GM21423 (cell line): Measurements from ENCODE around the gene KIAA0586.
A peak's percentile ranks its signal among the peaks of the same experiment; 100 is the strongest.
"Not testable (repeated sequence)": the region's sequence is repeated elsewhere in the genome, so short reads cannot be mapped to it uniquely, and the experiment has no call there.

ENCODE experiments used
- ATAC-seq: cut with Tn5 transposase; IDR thresholded peaks from one replicate; pipeline ENCODE4 v1.9.1; 2021; ENCODE audit warnings: mild to moderate bottlenecking, moderate library complexity; ENCODE audit not compliant: unreplicated experiment

Gene KIAA0586

DNA sequence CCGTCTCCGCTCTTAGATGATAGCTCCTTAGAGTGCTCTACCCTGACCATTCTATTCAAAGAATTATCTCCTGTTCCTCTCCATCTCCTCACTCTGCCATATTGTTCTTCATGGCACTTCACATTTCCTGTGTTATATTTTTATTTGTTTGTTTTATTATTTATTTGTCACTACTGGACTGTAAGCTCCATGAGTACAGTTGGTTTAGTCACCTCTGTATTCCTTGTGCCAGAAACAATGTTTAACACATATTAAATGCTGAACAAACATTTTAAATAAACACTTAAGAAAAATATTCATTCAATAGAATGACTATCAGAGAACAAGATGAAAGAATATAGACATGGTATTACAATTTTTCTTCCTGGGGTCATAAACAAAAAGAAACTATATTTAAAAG is 35.6 kb downstream of the KIAA0586 start:
- no peak for ATAC-seq

DNA sequence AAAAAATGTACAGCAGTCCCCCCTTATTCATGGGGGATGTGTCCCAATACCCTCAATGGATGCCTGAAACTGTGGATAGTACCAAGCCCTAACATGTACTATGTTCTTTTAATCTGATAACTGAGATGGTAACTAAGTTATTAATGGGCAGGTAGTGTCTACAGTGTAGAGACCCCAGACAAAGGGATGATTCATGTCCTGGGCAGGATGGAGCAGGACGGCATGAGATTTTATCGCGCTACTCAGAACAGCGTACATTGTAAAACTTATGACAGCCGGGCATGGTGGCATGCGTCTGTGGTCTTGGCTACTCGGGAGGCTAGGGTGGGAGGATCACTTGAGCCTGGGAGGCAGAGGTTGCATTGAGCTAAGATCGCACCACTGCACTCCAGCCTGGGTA is 37.1 kb downstream of the KIAA0586 start:
- ATAC-seq, result no peak

DNA sequence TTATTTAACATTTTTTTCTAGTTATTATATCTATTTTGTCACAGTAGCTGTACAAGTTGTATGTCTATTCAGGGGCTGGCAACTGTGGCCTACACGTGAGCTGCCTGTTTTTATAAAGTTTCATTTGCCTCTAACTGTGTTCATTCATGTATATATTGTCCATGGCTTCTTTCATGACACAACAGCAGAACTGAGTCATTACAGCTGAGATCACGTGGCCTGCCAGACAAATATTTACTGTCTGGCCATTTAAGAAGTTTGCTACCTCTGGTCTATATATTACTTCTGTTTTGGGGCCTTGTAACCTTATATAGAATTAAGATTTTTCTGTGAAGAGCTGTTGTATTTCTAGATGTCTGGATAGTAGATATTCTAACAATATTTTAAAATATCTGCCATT is 37.9 kb downstream of the KIAA0586 start:
- no peak for ATAC-seq

DNA sequence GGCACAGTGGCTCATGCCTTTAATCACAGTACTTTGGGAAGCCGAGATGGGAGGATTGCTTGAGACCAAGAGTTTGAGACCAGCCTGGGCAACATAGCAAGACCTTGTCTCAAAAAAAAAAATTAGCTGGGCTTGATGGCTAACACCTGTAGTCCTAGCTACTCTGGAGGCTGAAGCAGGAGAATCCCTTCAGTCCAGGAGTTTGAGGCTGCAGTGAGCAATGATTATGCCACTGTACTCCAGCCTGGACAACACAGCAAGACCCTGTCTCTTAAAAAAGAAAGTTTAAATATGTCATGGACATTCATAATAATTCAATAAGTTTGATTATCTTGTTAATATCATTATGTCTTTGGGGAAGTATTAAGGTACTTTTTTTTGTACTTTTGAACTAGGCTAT is 38.9 kb downstream of the KIAA0586 start:
- ATAC-seq, result no peak

DNA sequence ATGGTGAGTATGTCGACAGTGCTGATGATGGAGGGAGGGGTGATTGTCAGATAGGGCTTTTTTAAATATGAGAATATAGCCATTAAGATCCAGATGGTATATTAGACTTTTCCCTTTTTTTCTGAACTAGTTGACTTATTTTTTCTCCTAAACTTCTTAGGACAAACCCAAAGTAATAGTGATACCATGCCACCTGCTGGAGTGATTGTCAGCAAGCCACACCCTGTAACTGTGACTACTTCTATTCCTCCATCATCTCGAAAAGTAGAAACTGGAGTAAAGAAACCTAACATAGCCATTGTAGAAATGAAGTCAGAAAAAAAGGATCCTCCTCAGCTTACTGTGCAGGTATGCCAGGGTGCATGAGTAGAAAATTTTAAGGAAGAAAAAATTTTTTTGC is 40.1 kb downstream of the KIAA0586 start:
- ATAC-seq, result no peak

DNA sequence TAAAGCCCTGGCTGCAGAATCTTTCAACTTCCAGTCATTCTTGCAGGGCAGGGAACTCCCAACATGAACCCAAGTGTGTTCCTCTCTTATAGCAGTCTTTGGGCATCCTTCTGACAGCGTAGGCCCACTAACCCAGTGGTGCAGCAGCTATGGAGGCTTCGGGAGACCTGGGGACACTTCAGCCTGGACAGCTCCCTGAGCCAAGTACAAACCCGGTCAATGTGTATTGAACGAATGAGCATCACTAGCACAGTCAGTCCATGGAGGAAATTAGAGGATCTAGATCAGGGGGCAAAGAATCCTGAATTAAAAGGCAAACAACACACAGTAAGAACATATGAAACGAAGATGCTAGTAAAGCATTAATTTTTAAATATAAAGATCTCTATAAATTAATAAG is 41.8 kb downstream of the KIAA0586 start:
- ATAC-seq, result no peak

DNA sequence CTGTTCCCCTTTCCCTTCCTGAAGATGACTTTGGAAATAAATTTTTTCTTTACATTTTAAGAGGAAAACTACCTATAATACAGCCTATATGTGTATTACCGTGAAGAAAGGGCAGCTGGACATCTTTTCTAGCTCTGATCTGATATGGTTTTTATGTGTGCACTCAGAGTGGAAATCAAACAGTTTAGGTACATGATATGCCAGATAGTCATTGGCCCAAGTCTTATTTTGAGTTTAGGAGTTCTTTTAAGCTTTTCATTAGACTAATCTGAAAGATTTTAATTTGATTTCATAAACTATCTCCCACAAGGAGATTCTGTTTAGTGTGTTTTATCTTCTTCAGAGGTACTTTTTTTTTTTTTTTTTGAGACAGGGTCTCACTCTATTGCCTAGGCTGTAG is 48.8 kb downstream of the KIAA0586 start:
- ATAC-seq, result no peak

DNA sequence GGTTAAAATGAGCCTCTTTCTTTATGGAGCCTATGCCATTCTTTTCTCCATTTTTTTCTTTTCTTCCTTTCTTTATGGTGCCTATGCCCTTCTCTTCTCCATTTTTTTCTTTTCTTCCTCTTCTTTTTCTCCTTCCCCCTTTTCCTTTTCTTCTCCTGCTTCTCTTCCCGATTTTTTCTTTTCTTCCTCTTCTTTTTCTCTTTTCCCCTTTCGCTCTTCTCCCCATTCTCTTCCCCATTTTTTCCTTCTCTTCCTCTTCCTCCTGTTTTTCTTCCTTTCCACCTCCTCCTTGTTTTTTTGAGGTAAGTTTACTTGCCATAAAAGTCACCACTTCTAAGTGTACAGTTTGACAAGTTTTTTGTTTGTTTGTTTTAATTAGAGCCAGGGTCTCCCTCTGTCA is 50.1 kb downstream of the KIAA0586 start:
- ATAC-seq, result no peak

DNA sequence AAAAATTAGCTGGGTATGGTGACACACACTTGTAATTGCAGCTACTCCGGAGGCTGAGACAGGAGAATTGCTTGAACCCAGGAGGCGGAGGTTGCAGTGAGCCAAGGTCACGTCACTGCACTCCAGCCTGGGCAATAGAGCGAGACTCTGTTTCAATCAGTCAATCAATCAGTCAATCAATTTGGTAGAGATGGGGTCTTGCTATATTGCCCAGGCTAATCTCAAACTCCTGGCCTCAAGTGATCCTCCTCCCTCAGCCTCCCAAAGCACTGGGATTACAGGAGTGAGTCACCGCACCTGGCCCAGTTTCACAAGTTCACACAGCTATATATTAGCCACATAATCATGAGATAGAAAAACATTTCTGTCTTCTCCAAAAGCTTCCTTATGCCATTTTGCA is 50.8 kb downstream of the KIAA0586 start:
- not testable (repeated sequence) for ATAC-seq

DNA sequence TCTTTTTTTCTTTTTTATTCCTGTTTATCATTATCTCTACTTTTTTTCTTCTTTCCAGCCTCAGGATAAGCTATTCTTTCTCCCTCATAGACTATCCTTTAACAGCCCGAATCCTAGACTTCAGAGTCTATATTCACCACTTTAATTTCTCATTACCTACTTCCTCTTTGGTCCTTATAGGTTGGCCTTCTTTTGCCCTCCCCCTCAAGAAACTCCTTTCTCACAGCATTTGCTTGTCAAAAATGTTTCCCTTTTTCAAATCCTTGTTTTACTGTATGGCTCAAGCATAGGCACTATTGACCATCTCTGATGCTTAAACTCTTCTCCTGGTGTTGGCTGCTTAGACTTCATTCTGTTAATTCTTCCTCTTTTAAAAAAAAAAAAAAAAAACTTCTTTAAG is 52.5 kb downstream of the KIAA0586 start:
- no peak for ATAC-seq

DNA sequence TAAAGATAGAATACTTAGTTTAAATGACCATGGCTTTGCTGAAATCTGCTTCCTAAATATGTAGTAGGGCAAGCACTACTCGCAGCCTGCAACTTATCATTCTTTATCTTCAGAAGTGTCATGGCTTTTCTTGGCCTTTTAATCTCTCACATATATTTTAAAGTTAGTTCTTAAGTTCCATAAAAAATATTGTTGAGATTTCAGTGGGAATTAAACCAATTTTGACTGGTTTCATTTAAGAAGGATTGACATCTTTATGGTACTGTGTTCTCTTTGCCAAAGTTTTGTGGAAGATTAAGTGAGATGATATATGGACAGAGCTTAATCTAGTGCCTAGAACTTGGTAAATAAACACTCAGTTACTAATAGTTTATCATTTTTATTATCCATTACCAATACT is 56.7 kb downstream of the KIAA0586 start:
- no peak for ATAC-seq

DNA sequence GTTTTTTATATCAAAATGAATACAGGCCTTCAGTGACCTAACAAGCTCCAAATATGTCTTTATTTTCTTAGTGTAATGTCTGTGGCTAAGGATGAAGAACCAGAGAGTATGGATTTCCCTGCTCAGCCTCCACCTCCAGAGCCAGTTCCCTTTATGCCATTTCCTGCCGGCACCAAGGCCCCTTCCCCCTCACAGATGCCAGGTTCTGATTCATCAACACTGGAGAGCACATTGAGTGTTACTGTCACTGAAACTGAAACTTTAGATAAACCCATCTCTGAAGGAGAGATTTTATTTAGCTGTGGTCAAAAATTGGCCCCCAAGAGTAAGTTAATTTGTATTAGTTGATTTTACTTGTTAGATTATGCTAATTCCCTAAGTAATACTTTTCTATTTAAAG is 61.0 kb downstream of the KIAA0586 start:
- ATAC-seq, result peak; percentile 46

DNA sequence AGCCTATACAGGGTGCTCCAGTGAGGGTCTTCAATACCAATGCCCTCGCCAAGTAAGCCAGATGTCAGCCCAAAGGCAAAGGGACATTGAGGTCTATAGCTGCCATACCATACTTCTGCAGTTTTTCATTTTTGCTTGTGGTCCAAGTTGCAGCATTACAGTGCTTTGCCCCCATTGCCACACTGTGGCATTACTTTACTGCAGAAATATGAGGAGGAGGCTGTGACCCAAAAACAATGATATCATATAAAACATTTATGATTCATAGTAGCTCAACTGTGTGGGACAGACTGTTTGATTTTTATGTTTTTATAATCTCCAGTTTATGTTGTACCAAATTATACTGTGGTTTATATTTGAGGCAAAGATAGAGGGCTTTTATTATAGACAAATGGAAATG is 64.1 kb downstream of the KIAA0586 start:
- ATAC-seq, result no peak

DNA sequence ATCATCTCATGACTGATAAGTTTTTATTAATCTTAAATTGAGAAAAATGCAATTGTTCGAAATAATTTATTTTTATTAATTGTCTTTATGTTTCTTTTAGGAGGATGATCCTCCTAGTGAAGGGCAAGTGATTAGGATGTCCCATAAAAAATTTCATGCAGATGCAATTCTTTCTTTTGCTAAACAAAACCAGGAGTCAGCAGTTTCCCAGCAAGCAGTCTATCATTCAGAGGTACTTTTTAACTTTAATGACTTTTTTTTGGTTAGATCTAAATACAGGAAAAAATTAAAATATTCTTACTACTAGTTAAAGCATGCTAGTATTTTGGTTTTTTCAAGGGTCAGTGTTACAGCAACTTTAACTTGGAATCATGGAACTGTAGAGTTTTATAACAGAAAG is 64.5 kb downstream of the KIAA0586 start:
- no peak for ATAC-seq

DNA sequence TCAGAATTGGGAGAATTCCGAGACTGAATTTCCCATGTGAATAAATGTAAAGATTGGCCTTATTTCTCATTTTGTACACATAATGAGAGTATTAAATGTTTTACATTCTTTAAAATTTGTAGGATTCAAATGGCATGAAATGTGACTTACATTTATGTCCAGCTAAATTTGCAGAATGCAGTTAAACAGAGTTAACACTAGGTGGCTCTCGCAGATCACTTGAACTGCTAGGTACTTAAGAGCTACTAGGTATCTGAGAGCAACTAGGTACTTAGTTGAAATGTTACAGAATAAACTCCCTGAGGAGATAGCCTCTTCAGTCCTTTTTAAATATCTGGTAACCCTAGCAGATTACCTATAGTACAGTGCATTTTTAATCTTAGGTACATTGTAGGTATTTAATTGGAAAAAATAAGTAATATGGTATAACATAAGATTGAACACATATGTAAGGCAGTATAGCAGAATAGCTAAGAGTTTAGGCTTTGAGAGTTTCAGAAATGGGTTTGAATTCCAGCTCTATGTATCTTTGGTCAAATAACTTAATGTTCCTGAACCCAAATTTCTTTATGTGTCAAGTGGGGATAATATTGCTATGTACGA is 73.8 kb downstream of the KIAA0586 start:
- ATAC-seq, result no peak

DNA sequence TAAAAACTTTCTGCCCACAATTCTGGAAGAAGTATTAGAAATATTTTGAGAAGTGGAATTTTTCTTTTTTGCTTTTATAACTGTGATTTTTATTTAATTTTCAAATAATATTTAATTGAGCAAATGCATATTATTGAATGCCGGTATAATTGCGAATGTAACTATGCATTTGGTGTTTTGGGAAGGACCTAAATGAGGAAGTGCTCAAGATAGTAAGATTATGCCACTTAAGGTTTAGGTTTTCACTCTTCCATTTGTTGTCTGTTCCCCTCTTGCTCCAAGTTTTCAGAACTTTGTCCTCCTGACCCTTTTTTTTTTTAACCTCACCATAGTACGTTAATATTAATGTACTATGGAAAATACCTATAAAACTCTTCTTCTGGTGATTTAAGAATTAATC is 85.8 kb downstream of the KIAA0586 start:
- no peak for ATAC-seq

DNA sequence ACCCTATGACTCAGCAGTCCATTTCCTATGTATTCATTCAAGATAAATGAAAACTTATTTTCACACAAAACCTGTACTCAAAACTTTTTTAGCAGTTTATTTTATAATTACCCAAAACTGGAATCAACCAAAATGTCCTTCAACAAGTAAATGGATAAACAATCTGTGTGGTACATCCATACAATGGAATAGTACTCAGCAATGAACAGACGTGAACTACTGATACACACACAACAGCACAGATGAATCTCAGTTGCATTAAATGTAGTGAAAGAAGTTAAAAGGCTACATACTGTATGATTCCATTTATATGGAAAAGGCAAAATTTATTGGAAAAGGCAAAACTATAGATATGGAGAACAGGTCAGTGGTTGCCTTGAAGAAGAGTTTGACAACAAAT is 90.1 kb downstream of the KIAA0586 start:
- ATAC-seq, result no peak

DNA sequence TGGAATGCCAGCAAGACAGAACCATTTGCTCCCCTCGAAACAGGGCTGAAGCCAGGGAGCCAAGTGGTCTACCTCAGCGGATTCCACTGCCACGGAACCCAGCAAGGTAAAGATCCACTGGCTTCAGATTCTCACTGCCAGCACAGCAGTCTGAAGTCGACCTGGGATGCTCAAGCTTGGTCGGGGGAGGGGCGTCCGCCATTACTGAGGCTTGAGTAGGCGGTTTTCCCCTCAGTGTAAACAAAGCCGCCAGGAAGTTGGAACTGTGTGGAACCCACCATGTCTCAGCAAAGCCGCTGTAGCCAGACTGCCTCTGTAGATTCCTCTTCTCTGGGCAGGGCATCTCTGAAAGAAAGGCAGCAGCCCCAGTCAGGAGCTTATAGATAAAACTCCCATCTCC is 98.2 kb downstream of the KIAA0586 start:
- ATAC-seq, result not testable (repeated sequence)

DNA sequence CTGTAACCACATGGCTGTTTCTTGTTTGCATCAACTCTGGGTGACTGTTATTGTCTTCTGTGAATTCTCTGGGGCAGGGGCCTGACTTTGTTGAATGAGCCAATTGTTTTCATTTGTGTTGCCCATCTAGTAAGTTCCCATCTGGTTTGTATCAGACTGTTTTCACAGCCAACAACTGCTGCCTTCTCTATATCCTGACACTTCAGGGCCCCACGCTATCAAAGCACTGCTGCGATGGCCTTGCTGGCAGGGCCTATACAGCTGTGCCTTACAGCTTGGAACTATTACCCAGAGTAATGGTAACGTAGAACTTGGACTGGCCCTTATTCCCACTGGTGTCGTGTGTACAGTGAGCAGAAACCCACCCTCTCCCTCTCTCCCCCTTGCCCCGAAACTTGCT is 105.9 kb downstream of the KIAA0586 start:
- no peak for ATAC-seq

DNA sequence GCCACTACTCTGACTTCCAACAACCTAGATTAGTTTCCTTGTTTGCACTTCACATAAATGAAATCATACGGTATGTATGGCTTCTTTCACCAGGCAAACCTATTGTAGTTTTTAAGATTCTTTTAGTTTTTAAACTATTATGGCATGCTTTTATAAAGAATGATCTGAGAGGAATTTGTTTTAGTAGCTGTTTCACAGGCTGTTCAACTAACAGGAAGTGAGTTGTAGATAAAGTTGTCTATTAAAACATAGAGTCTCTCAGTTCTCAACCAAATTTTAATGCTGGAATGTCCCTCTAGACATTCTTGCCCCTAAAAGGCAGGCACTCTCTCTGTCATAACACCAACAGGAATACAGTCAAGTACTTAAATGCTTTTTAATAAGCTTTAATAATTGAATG is 107.5 kb downstream of the KIAA0586 start:
- no peak for ATAC-seq

DNA sequence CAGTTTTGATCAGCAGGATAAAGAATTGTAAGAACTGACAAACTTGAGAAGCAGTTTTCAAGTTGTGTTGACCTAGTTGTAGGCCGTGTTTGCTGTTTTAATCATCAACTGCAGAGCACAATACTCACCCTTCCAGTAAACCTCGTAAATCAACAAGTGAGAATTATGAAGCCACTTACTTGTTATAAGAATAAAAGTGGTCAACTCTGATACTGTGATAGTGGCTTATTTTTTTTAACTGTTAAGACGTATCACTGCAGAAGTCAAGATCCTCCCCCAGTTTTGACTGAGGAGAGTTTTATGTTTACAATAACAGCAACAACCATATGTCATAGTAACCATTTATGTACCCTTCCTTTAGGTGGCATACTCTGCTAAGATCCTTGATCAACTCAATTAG is 109.5 kb downstream of the KIAA0586 start:
- ATAC-seq, result no peak

DNA sequence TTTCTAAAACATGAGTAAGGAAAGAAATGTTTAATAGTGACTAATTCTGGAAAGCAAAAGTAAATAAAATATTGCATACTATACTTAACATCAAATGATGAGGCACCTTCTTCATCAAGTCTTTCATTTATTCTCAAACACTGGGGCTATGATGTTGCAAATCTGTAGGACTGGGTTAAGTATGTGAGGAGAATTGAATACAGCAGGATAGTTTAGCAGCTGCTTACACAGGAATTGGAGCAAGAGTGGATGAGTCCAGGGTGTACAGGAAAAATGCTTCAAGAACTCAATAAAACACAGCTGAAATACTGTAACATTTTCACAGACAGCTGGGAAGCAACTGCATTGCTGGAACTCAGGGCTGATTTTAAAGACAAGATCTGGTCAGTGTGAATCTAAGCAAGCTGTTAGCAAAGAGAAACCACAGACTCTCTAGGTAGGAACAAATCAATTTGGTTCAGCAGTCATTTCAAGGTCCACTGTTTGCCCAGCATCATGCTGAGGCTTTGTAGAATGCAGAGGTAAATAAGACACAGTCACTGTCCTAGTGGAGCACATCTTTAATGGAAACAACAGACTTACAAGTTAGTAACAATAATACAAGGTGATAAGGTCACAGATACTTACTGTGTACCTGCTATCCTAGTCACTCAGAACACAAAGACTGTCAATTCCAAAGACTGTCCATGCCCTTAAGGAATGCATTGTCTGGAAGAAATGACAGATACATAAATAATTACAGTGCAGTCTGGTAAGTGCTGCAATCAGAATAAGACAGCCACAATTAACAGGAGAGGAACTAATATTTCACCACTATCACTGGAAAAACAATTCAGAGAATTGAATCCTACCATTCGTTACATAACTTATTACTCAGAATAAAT is 113.5 kb downstream of the KIAA0586 start:
- ATAC-seq, result no peak

DNA sequence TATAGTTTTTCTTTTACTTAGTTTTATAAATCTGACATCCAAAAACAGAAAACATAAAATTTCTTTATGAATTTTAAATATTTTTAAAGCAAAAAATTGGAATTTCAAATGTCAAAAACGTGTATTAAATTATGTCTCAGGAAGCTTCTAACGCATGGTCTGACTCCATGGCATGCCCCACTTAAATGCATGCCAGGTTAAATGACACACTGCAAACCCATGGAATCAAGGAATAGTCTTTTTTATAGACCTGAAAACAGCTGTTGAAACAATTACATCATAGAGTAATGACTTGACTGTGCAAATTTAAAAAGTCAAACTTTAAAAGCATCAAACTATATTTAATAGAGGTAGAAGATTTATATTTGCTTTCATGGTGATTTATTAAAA is 114.1 kb downstream of the KIAA0586 start:
- no peak for ATAC-seq
